DMS 273 (cell line): ENCODE measurements around the gene LHX4.

Experiments used
- DNase-seq: peaks from one replicate; lab custom pipeline; 2025; ENCODE audit not compliant: unreplicated experiment; lab: John Stamatoyannopoulos, UW

LHX4 gene

GRCh38 chr1:180256341-180257027, 26.4 kb downstream of the LHX4 start:
- DNase-seq, result no peak

- DNase-seq, result no peak
Observed at GRCh38 chr1:180257028-180257386, 26.9 kb downstream of the LHX4 start.

GRCh38 chr1:180257486-180257885, 27.4 kb downstream of the LHX4 start:
- no peak for DNase-seq

- no peak for DNase-seq
Observed at GRCh38 chr1:180258290-180258689, 28.2 kb downstream of the LHX4 start.

- DNase-seq, result no peak
Observed at GRCh38 chr1:180258935-180259334, 28.9 kb downstream of the LHX4 start.

GRCh38 chr1:180259431-180260338, 29.6 kb downstream of the LHX4 start:
- no peak for DNase-seq

DNA sequence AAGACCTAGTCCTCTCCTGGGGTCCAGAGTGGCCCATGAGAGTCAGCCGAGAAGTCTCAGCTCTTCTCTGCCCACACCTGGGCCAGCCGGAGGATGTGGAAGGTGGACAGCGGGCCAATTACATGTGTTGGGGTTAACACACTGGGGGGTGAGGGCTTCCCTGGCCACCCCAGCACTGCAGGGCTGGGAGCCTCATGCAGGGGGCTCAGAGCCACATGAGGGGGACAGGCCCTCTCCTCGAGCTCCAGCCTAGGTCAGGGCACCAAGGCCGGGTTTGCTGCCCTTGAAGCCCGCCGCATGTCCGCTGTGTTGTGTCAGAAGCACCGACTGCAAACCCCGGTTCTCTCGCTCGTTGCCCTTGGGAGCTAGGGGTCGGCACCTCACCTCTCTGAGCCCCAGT, 30.5 kb downstream of the LHX4 start:
- DNase-seq, result no peak

DNA sequence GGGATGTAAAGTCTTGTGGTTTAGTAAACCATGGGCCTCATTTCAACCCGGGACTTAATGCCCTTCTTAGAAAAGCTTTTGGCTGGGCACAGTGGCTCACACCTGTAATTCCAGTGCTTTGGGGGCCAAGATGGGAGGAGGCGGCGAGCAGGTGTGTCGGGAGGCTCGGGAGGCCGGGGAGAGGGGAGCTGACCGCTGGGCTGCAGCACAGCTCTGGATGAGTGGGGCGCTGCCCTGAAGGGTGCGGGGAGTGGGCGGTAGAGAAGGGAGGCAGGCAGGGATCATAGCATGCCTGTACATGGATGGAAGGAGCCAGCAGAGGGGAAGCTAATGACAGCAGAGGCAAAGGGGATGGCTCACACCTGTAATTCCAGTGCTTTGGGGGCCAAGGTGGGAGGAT, 31.0 kb downstream of the LHX4 start:
- no peak for DNase-seq

DNA sequence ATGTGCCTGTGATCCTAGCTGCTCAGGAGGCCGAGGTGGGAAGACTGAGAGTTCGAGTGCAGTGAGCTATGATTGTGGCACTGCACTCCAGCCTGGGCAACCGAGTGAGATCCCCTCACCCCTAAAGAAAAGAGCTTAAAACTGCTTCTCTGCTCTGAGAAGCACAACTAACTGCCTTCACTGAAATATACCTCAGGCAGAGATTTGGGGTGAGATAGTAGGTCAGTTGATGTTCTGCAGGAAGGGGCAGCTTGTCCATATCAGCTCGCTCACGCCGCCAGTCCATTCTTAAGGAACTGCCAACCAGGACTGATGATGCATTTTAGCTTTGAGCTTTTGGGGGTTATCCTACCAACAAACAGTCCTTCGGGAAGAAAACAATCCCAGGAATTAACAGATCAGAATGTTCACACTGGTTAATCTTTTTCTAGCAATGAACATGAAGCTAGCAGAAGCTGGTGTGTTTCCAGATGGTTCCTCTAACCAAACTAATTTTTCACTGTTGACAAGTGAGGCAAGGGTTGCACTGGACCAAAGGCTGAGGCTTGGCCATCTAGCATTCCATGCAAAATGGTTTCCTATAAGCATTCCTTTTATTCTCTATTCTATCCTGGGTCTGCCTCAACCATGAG, 31.6 kb downstream of the LHX4 start:
- DNase-seq, result no peak

DNA sequence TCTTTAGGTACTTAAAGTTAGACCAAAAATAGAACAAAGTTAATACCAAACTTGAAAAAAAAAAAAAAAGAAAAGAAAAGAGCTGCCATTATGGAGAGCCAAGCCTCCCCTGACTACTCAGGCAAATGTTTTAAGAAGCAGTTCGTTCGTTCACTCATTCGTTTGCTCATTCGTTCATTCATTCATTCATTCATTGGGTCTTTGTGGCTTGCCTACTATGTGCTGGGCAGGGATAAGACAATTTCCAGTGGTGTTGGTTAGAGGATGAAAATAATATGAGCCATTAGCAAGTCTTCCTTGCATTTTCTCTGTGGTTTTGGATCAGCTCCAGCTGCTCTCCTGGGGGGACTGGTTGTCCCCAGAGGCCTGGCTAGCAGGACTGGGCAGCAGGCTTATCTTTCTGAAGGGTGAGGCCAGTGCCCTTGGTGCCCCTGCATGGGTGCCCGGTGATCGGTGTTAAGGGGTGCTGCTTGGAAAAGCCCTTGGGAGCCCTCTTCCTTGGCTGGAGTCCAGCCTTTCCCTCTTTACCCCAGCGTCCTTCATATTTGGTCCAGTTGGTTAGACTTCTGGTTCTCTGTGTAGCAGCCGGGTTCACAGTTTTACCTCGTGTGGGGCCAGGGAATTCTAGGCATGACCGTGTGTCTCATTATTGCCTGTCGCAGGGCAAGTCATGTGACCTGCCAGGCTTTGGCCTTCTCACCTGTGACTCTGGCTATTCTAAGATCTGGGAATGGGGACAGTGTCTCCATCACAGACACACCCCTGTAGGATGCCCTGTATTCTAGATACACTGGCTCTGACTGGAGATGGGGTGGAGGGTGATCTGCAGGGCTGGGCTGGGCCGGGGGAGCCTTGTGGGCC, 32.8 kb downstream of the LHX4 start:
- DNase-seq, result peak; percentile 26

- DNase-seq, result no peak
Observed at GRCh38 chr1:180264595-180264994, 34.5 kb downstream of the LHX4 start.

GRCh38 chr1:180265201-180265600, 35.1 kb downstream of the LHX4 start:
- DNase-seq, result no peak

DNA sequence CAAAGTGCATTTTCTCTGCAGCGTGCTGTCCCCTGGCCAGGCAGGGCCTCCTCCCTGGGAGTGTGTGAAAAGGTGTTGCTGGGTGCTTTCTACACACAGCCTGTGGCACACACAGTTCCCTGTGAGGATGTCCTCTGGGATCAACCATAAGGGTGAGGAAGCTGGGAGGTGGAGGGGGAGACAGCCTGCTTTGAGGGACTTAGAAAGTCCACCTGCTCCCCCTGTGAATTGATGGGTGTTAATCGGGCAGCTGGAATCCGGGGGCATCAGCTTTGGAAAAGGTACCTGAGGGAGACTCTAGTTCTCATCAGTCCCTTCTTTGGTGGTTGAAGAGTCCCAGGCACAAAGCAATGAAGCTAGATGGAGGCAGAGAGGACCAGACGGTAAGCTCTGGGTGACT, 35.8 kb downstream of the LHX4 start:
- no peak for DNase-seq

- no peak for DNase-seq
Observed at GRCh38 chr1:180266275-180267210, 36.5 kb downstream of the LHX4 start.

- no peak for DNase-seq
Observed at GRCh38 chr1:180267211-180267561, 37.1 kb downstream of the LHX4 start.

- DNase-seq, result peak; percentile 22
Observed at GRCh38 chr1:180267761-180268555, 37.9 kb downstream of the LHX4 start.

- DNase-seq, result no peak
Observed at GRCh38 chr1:180268556-180269075, 38.6 kb downstream of the LHX4 start.

DNA sequence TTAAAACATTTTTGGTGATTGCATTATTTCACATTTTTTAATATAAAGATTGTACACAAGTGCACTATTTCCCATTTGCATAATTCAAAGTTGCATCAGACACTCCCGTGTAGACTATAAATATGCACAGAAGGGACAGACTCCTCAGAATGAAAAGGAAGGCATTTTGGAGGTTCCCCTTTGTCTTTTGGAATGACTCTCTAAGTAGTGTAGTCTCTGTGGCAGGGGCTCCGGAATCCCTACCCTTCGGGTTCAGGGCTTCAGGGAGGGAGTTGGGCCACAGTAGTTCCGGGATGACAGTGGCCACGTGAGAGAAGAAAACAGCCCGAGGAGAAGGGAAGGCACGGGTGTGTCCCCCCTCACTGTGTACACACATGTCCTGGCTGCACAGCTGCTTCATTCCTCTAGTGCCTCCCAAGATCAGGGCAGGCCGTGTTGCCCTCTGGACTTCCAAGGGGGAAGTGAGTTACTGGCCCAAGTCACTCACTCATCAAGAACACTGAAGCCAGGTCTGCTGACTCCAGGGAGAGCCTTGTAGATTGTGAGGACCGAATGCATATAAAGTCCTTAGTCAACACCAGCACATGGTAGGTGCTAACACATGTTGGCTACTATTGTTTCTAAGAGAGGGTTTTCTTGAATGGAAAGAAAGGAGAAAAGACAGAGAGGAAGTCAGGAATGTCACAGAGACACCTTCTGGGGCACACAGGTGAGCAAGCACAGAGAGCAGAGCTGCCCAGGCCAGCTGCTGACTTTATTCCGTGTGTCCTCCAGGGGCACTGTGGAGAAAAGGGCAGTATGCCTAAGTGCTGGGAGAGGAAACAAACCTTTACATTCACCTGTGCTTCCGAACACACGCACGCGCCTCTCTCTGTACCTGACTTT, 39.8 kb downstream of the LHX4 start:
- DNase-seq, result peak; percentile 51
